Bronchial epithelial cell (primary cell): ENCODE data around the gene TOM1L2. TPM values are rescaled to one million over a fixed set of nuclear protein-coding genes. Genes with fewer than 3 reads are reported as not detected.
"Not testable (repeated sequence)": the region's sequence is repeated elsewhere in the genome, so short reads cannot be mapped to it uniquely, and the experiment has no call there.

ENCODE experiments used
- DNase-seq: peaks from one replicate; pipeline ENCODE4 v3.0.0-alpha.2; 2010; ENCODE audit warnings: low read depth
- FAIRE-seq: peaks from 2 replicates; lab custom pipeline; 2011; peaks lifted over from hg19 to GRCh38; lab: Jason Lieb, UNC
- H3K27me3 ChIP-seq: 2 replicates; pipeline ENCODE4 v1.5.1; 2011; ENCODE audit warnings: low read length; ENCODE audit not compliant: control insufficient read depth, insufficient read depth
- H3K36me3 ChIP-seq: 2 replicates; pipeline ENCODE4 v1.5.1; 2011; ENCODE audit warnings: low read length; ENCODE audit not compliant: control insufficient read depth, insufficient read depth
- H3K4me3 ChIP-seq: 2 replicates; pipeline ENCODE4 v1.5.1; 2011; ENCODE audit warnings: mild to moderate bottlenecking, low read depth, low read length, control low read depth
- CTCF ChIP-seq: IDR thresholded peaks from 2 replicates; pipeline ENCODE4 v1.5.1; 2011; ENCODE audit warnings: mild to moderate bottlenecking, moderate library complexity, low read length, control low read depth, inconsistent platforms; ENCODE audit not compliant: insufficient read depth, severe bottlenecking
- total RNA-seq: library from RNA; depleted of rRNA; stranded (reverse); fragments of >200 nt; gene quantifications from 2 replicates; pipeline ENCODE4 v1.2.1, GENCODE V29; 2014

TOM1L2 gene
- total RNA-seq, 1 donor from 2014 or later: 12.4 TPM

- no peaks in the 10 kb centered on the region for H3K27me3 ChIP-seq
- FAIRE-seq: no peak
- no peak for TF ChIP-seq CTCF
- H3K4me3 ChIP-seq: no peak overlapping the region
- no peaks in the 10 kb centered on the region for H3K36me3 ChIP-seq
- DNase-seq: no peak
Measured at GRCh38 chr17:17963066-17963465, 9.1 kb downstream of the TOM1L2 start.

GRCh38 chr17:17960500-17961030 lies 11.6 kb downstream of the TOM1L2 start:
- DNase-seq: no peak
- H3K4me3 ChIP-seq: no peak overlapping the region
- no peak for TF ChIP-seq CTCF
- peaks cover 1% of the 10 kb centered on the region for H3K36me3 ChIP-seq
- H3K27me3 ChIP-seq: no peaks in the 10 kb centered on the region
- no peak for FAIRE-seq

DNA sequence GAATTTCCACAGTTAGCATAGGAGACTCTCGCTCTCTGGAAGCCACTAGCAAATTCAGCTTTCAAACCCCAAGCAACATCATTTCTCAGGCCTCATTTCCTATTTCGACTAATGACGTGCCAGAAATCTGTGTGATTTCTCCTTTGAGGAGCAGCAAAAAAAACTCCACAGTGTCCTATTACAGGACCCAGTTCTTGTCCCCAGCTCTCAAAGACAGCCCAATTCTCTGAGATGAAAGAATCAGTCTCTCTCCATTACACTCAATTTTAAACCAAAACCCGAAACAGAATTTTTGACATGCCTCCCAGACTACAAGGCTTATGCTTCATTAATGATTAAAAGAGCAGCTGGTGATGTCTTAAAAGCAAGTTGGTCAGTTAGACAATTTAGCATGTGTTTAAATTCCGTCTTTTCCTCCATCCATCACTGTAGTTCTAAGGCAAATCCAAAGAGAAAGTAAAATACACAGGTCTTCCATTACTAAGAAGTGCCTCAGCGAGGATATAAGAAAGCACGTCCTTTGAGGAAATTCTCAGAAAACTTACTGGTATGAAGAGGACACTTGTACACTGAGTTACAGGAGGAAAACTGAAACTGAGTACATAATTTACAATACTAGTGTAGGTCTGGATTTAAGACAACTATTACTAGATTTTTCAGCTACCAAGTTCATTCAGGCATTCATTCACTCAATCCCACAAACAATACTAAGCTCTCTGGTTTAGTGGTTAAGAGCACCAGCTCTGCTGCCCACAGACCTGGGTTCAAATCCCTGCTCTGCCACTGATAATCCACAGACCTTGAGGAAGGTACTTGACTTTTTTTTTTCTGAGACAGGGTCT lies 12.5 kb downstream of the TOM1L2 start:
- no peak for TF ChIP-seq CTCF
- DNase-seq: no peak
- FAIRE-seq: no peak
- Histone ChIP-seq H3K4me3 (no peak overlapping the region), H3K27me3 (no peaks in the 10 kb centered on the region), H3K36me3 (peaks cover 1% of the 10 kb centered on the region)

DNA sequence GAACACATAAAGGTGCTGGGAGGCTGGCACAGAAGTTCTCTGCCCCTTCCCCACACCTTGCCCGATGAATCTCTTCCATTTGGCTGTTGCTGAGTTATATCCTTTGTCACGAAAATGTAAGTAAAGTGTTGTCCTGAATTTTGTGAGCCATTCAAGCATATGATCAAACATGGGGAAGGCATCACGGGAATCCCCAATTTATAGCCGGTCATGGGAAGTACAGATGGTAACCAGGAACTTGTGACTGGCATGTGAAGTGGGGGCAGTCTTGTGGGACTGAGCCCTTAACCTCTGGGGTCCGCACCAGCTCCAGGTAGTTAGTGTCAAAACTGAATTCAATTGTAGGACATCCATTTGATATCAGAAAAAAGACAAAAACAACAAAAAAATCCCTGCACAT lies 13.2 kb downstream of the TOM1L2 start:
- no peak for TF ChIP-seq CTCF
- DNase-seq: peak; percentile 46
- Histone ChIP-seq H3K27me3 (no peaks in the 10 kb centered on the region), H3K4me3 (no peak overlapping the region), H3K36me3 (peaks cover 3% of the 10 kb centered on the region)
- no peak for FAIRE-seq

GRCh38 chr17:17957584-17957916 lies 14.7 kb downstream of the TOM1L2 start:
- peak; percentile 73 for DNase-seq

GRCh38 chr17:17955790-17956341 lies 16.3 kb downstream of the TOM1L2 start:
- not testable (repeated sequence) for DNase-seq, H3K27me3 ChIP-seq, H3K4me3 ChIP-seq, FAIRE-seq, H3K36me3 ChIP-seq

More at GRCh38 chr17:17957584-17957916, 14.7 kb downstream of the TOM1L2 start:
- Histone ChIP-seq H3K36me3 (peaks cover 3% of the 10 kb centered on the region), H3K27me3 (no peaks in the 10 kb centered on the region), H3K4me3 (no peak overlapping the region)
- no peak for FAIRE-seq
- TF ChIP-seq CTCF: no peak
